Lower lobe of right lung (tissue), 2 donors: ENCODE data around the gene ZSWIM1. TPM values are rescaled to one million over a fixed set of nuclear protein-coding genes. Genes with fewer than 3 reads are reported as not detected.

Experiments used
- ATAC-seq, 2 donors: fragments of 200-7000 bp; cut with Tn5 transposase; one replicate each; pipeline ENCODE4 v1.9.1; 2020 to 2022; ENCODE audit warnings: mild to moderate bottlenecking in 2 of 2, moderate library complexity in 2 of 2
- DNase-seq: peaks from one replicate; pipeline ENCODE4 v3.0.0-alpha.2; 2020
- H3K27ac ChIP-seq: fragments of 200-600 bp; one replicate; pipeline ENCODE4 v1.8.0; 2022
- H3K27me3 ChIP-seq: fragments of 200-600 bp; one replicate; pipeline ENCODE4 v1.8.0; 2022; ENCODE audit warnings: low read depth
- H3K36me3 ChIP-seq: fragments of 200-600 bp; one replicate; pipeline ENCODE4 v1.8.0; 2022; ENCODE audit warnings: mild to moderate bottlenecking
- H3K4me1 ChIP-seq: fragments of 200-600 bp; one replicate; pipeline ENCODE4 v1.8.0; 2022
- H3K4me3 ChIP-seq: fragments of 200-600 bp; one replicate; pipeline ENCODE4 v1.8.0; 2022; ENCODE audit warnings: mild to moderate bottlenecking
- H3K9me3 ChIP-seq: fragments of 200-600 bp; one replicate; pipeline ENCODE4 v1.8.0; 2022
- intact Hi-C: fragments of 100-400 bp; cut with DNase I; formaldehyde crosslinking; loops from one replicate; pipeline ENCODE4 v1.11.0; 2022
- total RNA-seq: library from RNA; stranded (reverse); fragmentation: NEBNext Ultra II Directional; extraction: Animal tissue kit (Norgen Biotek cat#: 25700); gene quantifications from one replicate; pipeline ENCODE4 v1.2.1, GENCODE V29; 2021
- TF ChIP-seq, protein P1 (sequence below): fragments of 200-600 bp; IDR thresholded peaks from one replicate; pipeline ENCODE4 v1.8.0; 2022; ENCODE audit warnings: antibody characterized with exemption, mild to moderate bottlenecking
- donor health status: DM: no; HTN: yes; CAD: no; lungs with severe emphysema.

The ZSWIM1 gene
- total RNA-seq, 1 donor from 2014 or later = 9.6 TPM

DNA sequence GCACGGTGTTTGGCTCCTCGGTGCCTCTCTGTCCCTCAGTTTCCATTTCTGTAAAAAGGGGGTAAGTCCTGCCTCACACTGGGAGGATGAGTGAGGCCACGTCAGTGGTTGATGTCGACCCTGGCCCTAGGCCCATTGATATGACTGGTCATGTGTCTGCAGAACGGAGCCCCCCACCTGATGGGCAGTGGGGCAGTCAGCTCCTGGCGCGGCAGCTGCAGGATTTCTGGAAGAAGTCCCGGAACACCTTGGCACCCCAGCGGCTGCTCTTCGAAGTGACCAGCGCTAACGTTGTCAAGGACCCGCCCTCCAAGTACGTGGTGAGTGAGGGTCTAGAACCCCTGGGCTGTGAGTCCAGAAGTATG lies 46.2 kb upstream of the ZSWIM1 start:
- H3K27ac ChIP-seq = peak overlapping the region; percentile 95
- H3K4me3 ChIP-seq = peak overlapping the region; percentile 84
- H3K9me3 ChIP-seq = no peaks in the 10 kb centered on the region
- intact Hi-C loops = no loop called here
- DNase-seq (no peak), ATAC-seq (no peak)
- peaks cover 46% of the 10 kb centered on the region for H3K4me1 ChIP-seq
- no peaks in the 10 kb centered on the region for H3K27me3 ChIP-seq
- peaks cover 6% of the 10 kb centered on the region for H3K36me3 ChIP-seq
- TF ChIP-seq, protein P1, sequence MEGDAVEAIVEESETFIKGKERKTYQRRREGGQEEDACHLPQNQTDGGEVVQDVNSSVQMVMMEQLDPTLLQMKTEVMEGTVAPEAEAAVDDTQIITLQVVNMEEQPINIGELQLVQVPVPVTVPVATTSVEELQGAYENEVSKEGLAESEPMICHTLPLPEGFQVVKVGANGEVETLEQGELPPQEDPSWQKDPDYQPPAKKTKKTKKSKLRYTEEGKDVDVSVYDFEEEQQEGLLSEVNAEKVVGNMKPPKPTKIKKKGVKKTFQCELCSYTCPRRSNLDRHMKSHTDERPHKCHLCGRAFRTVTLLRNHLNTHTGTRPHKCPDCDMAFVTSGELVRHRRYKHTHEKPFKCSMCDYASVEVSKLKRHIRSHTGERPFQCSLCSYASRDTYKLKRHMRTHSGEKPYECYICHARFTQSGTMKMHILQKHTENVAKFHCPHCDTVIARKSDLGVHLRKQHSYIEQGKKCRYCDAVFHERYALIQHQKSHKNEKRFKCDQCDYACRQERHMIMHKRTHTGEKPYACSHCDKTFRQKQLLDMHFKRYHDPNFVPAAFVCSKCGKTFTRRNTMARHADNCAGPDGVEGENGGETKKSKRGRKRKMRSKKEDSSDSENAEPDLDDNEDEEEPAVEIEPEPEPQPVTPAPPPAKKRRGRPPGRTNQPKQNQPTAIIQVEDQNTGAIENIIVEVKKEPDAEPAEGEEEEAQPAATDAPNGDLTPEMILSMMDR = no peak

DNA sequence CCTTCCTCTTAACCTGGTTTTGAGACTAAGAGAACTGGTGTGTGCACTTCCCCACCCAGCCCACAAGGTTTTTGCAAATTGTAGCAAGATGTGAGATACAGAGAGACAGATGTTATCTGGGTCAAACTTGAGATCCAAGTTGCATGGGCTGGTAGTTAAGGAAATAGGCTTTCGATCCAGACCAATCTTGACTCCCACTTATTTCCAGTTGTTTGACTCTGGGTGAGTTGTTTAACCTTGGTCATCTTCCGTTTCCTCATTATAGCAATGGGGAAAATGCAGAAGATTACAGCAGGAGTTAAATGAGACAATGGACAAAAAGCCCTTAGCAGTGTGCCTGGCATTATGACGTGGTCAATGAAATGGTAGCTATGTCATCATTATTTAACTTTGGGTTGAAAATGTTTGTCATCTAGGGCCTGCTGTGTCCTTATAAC lies 45.7 kb upstream of the ZSWIM1 start:
- intact Hi-C loops = no loop called here
- H3K27ac ChIP-seq = no peak overlapping the region

DNA sequence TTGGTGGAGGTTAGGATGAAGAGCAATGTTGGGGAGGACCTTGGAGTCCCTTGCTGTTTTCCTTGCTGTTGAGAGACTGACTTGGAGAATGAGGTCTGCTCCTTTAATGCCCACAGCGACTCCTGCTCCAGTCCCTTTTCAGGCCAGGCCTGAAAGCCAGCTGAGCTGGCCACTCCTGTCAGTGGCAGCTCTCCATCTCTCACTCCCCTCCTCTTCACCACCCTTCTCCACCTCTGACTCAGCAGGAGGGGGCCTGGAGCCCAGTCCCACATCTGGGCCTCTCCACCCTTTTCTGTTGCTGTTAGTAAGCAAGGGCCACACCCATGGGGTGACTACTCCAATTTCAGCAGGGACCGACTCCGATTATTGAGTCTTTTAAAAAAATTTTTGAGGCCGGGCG lies 45.2 kb upstream of the ZSWIM1 start:
- intact Hi-C loops = no loop called here
- no peaks in the 10 kb centered on the region for H3K27me3 ChIP-seq
- ATAC-seq (no peak), DNase-seq (no peak)
- peaks cover 46% of the 10 kb centered on the region for H3K4me1 ChIP-seq
- peak overlapping the region; percentile 84 for H3K4me3 ChIP-seq
- TF ChIP-seq, protein P1 = no peak
- H3K9me3 ChIP-seq = no peaks in the 10 kb centered on the region
- H3K36me3 ChIP-seq = peaks cover 17% of the 10 kb centered on the region
- H3K27ac ChIP-seq = no peak overlapping the region

More for the DNA sequence above, 45.7 kb upstream of the ZSWIM1 start:
- peaks cover 12% of the 10 kb centered on the region for H3K36me3 ChIP-seq
- H3K4me3 ChIP-seq = peak overlapping the region; percentile 84
- no peak for DNase-seq
- peaks cover 46% of the 10 kb centered on the region for H3K4me1 ChIP-seq
- TF ChIP-seq, protein P1 = no peak
- H3K27me3 ChIP-seq = no peaks in the 10 kb centered on the region
- H3K9me3 ChIP-seq = no peaks in the 10 kb centered on the region
- no peak for ATAC-seq

DNA sequence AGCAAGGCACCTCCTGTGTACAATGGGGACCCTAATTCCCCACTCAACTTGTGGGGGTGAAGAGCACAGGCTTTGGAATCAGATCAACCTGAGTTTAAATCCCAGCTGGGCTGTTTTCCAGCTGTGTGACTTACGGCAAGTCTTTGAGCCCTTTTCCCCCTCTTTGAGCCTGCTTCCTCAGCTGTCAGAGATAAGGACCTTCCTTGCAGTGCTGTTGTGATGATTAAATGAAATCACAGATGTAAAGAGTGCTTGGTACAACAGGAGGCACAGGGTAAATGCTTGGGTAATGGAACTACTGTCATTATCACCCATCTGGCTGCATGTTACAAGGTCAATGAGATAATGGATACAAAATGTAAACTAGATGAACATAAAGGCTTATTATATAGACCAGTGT lies 44.2 kb upstream of the ZSWIM1 start:
- Histone ChIP-seq H3K36me3 (peaks cover 27% of the 10 kb centered on the region), H3K27ac (peak overlapping the region; percentile 3), H3K27me3 (no peaks in the 10 kb centered on the region), H3K9me3 (no peaks in the 10 kb centered on the region), H3K4me3 (no peak overlapping the region), H3K4me1 (peaks cover 43% of the 10 kb centered on the region)
- DNase-seq (no peak), ATAC-seq (no peak)
- TF ChIP-seq, protein P1 = no peak
- intact Hi-C loops = no loop called here

DNA sequence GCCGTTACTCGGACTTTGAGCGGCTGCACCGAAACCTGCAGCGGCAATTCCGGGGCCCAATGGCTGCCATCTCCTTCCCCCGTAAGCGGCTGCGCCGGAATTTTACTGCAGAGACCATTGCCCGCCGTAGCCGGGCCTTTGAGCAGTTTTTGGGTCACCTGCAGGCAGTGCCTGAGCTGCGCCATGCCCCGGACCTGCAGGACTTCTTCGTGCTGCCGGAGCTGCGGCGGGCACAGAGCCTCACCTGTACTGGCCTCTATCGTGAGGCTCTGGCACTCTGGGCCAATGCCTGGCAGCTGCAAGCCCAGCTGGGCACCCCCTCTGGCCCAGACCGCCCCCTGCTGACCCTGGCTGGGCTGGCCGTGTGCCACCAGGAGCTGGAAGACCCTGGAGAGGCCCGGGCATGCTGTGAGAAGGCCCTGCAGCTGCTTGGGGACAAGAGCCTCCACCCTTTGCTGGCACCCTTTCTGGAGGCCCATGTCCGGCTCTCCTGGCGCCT lies 40.3 kb upstream of the ZSWIM1 start:
- H3K4me3 ChIP-seq = no peak overlapping the region
- no peaks in the 10 kb centered on the region for H3K9me3 ChIP-seq
- H3K36me3 ChIP-seq = peaks cover 65% of the 10 kb centered on the region
- intact Hi-C loops = no loop called here
- H3K27me3 ChIP-seq = no peaks in the 10 kb centered on the region
- peaks cover 10% of the 10 kb centered on the region for H3K4me1 ChIP-seq
- H3K27ac ChIP-seq = no peak overlapping the region
- peak in 1 of 2 donors; percentile 7 for ATAC-seq
- no peak for DNase-seq
- TF ChIP-seq, protein P1 = no peak
